Activated T-helper 2 cell treated with anti-CD3 and anti-CD28 coated beads, Interferon-gamma antibody, Interleukin-2, Interleukin-4, amounts not matched to agents 10 μg/mL and 5 μg/mL and 100 μg/mL, durations not matched to agents 14 hours and 24 hours and 36 hours (primary cell): ENCODE results near the gene NR4A1. TPM values are rescaled to one million over a fixed set of nuclear protein-coding genes. Genes with fewer than 3 reads are reported as not detected.

Experiments
- DNase-seq: peaks from one replicate; pipeline ENCODE4 v3.0.0; 2021; ENCODE audit warnings: low spot score
- H3K27ac Mint-ChIP-seq: one replicate; pipeline ENCODE4 v1.8.0; 2021; ENCODE audit warnings: mixed read lengths
- H3K27me3 Mint-ChIP-seq: one replicate; pipeline ENCODE4 v1.8.0; 2021; ENCODE audit warnings: low read depth, mixed read lengths
- H3K36me3 Mint-ChIP-seq: one replicate; pipeline ENCODE4 v1.8.0; 2021; ENCODE audit warnings: low read depth, mixed read lengths
- H3K4me1 Mint-ChIP-seq: one replicate; pipeline ENCODE4 v1.8.0; 2021; ENCODE audit warnings: low read depth, mixed read lengths
- H3K4me3 Mint-ChIP-seq: one replicate; pipeline ENCODE4 v1.8.0; 2021; ENCODE audit warnings: low read depth, mild to moderate bottlenecking, moderate library complexity, mixed read lengths
- H3K9me3 Mint-ChIP-seq: one replicate; pipeline ENCODE4 v1.8.0; 2021; ENCODE audit warnings: mixed read lengths
- intact Hi-C: fragments of 100-400 bp; cut with micrococcal nuclease; formaldehyde crosslinking; loops from one replicate; pipeline ENCODE4 v1.15.1; 2023
- total RNA-seq: library from RNA; stranded (reverse); gene quantifications from 2 replicates; pipeline ENCODE4 v1.2.3, GENCODE V29; 2022

NR4A1 gene
- total RNA-seq, 1 donor from 2014 or later: 134 TPM

GRCh38 chr12:52052468-52053186 is 1.4 kb downstream of the NR4A1 start:
- intact Hi-C loops: no loop called here

GRCh38 chr12:52053536-52054209 is 2.4 kb downstream of the NR4A1 start:
- Mint-ChIP-seq H3K36me3 (peaks cover 78% of the 10 kb centered on the region), H3K4me1 (peaks cover 23% of the 10 kb centered on the region), H3K27ac (no peak overlapping the region), H3K27me3 (no peaks in the 10 kb centered on the region), H3K4me3 (peak overlapping the region; percentile 98), H3K9me3 (no peaks in the 10 kb centered on the region)
- intact Hi-C loops: no loop called here
- no peak for DNase-seq

More at GRCh38 chr12:52052468-52053186, 1.4 kb downstream of the NR4A1 start:
- peak overlapping the region; percentile 92 for H3K27ac Mint-ChIP-seq
- peaks cover 68% of the 10 kb centered on the region for H3K36me3 Mint-ChIP-seq
- H3K9me3 Mint-ChIP-seq: no peaks in the 10 kb centered on the region
- no peak for DNase-seq
- H3K4me1 Mint-ChIP-seq: peaks cover 23% of the 10 kb centered on the region
- H3K27me3 Mint-ChIP-seq: no peaks in the 10 kb centered on the region
- peak overlapping the region; percentile 98 for H3K4me3 Mint-ChIP-seq

GRCh38 chr12:52054231-52054832 is 3.1 kb downstream of the NR4A1 start:
- peak overlapping the region; percentile 57 for H3K4me3 Mint-ChIP-seq
- no peaks in the 10 kb centered on the region for H3K27me3 Mint-ChIP-seq
- no peaks in the 10 kb centered on the region for H3K9me3 Mint-ChIP-seq
- intact Hi-C loops: no loop called here
- DNase-seq: no peak
- H3K36me3 Mint-ChIP-seq: peaks cover 80% of the 10 kb centered on the region
- H3K4me1 Mint-ChIP-seq: peaks cover 20% of the 10 kb centered on the region
- no peak overlapping the region for H3K27ac Mint-ChIP-seq

GRCh38 chr12:52054833-52055730 is 3.8 kb downstream of the NR4A1 start:
- H3K4me1 Mint-ChIP-seq: peaks cover 13% of the 10 kb centered on the region
- no peak overlapping the region for H3K27ac Mint-ChIP-seq
- H3K9me3 Mint-ChIP-seq: no peaks in the 10 kb centered on the region
- intact Hi-C loops: no loop called here
- H3K36me3 Mint-ChIP-seq: peaks cover 83% of the 10 kb centered on the region
- H3K27me3 Mint-ChIP-seq: no peaks in the 10 kb centered on the region
- H3K4me3 Mint-ChIP-seq: peak overlapping the region; percentile 13
- no peak for DNase-seq

GRCh38 chr12:52055731-52056711 is 4.8 kb downstream of the NR4A1 start:
- no peak for DNase-seq
- Mint-ChIP-seq H3K9me3 (no peaks in the 10 kb centered on the region), H3K4me1 (peaks cover 7% of the 10 kb centered on the region), H3K36me3 (peaks cover 83% of the 10 kb centered on the region), H3K27ac (no peak overlapping the region), H3K4me3 (peak overlapping the region; percentile 30), H3K27me3 (no peaks in the 10 kb centered on the region)
- intact Hi-C loops: no loop called here

GRCh38 chr12:52056801-52057637 is 5.8 kb downstream of the NR4A1 start:
- H3K4me1 Mint-ChIP-seq: peaks cover 6% of the 10 kb centered on the region
- H3K4me3 Mint-ChIP-seq: no peak overlapping the region
- no peak overlapping the region for H3K27ac Mint-ChIP-seq
- no peaks in the 10 kb centered on the region for H3K9me3 Mint-ChIP-seq
- H3K36me3 Mint-ChIP-seq: peaks cover 75% of the 10 kb centered on the region
- H3K27me3 Mint-ChIP-seq: no peaks in the 10 kb centered on the region
- intact Hi-C loops: no loop called here
- DNase-seq: no peak

- no peak overlapping the region for H3K27ac Mint-ChIP-seq
- no peak for DNase-seq
Measured at GRCh38 chr12:52057638-52058576, 6.7 kb downstream of the NR4A1 start.

GRCh38 chr12:52058631-52059361 is 7.6 kb downstream of the NR4A1 start:
- no peak overlapping the region for H3K27ac Mint-ChIP-seq
- intact Hi-C loops: no loop called here

More at GRCh38 chr12:52057638-52058576, 6.7 kb downstream of the NR4A1 start:
- H3K36me3 Mint-ChIP-seq: peaks cover 67% of the 10 kb centered on the region
- H3K4me3 Mint-ChIP-seq: no peak overlapping the region
- intact Hi-C loops: no loop called here
- H3K4me1 Mint-ChIP-seq: peaks cover 5% of the 10 kb centered on the region
- H3K9me3 Mint-ChIP-seq: no peaks in the 10 kb centered on the region
- H3K27me3 Mint-ChIP-seq: no peaks in the 10 kb centered on the region

GRCh38 chr12:52059582-52060497 is 8.6 kb downstream of the NR4A1 start:
- Mint-ChIP-seq H3K27ac (no peak overlapping the region), H3K27me3 (no peaks in the 10 kb centered on the region), H3K4me3 (no peak overlapping the region), H3K4me1 (peaks cover 2% of the 10 kb centered on the region), H3K36me3 (peaks cover 47% of the 10 kb centered on the region), H3K9me3 (no peaks in the 10 kb centered on the region)
- no peak for DNase-seq
- intact Hi-C loops: no loop called here

More at GRCh38 chr12:52058631-52059361, 7.6 kb downstream of the NR4A1 start:
- Mint-ChIP-seq H3K4me3 (no peak overlapping the region), H3K9me3 (no peaks in the 10 kb centered on the region), H3K36me3 (peaks cover 58% of the 10 kb centered on the region), H3K4me1 (peaks cover 2% of the 10 kb centered on the region), H3K27me3 (no peaks in the 10 kb centered on the region)
- no peak for DNase-seq
